Adrenal gland (tissue), 12 donors: ENCODE results near the gene U2SURP. TPM values are rescaled to one million over a fixed set of nuclear protein-coding genes. Genes with fewer than 3 reads are reported as not detected.

Experiments used
- DNase-seq, 7 donors: peaks; one replicate each; pipeline ENCODE4 v3.0.0-alpha.2; 2019 to 2020
- H3K27ac ChIP-seq, 5 donors: fragments of 200-600 bp; sonication (generic) in 4 of 5; 1 replicate in 3 of 5; 2 replicates in 2 of 5; pipeline versions ENCODE4 v1.5.1 to v1.8.0; 2016 to 2020; ENCODE audit warnings: mild to moderate bottlenecking in 1 of 5
- H3K27me3 ChIP-seq: fragments of 200-600 bp; 2 replicates; pipeline ENCODE4 v1.8.0; 2021
- H3K36me3 ChIP-seq, 2 donors: fragments of 200-600 bp; replicated peaks in 1 of 2; 1 replicate in 1 of 2; 2 replicates in 1 of 2; pipeline versions ENCODE4 v1.5.1 to v1.8.0; 2018 to 2022
- H3K4me1 ChIP-seq, 2 donors: fragments of 200-600 bp; replicated peaks in 1 of 2; 1 replicate in 1 of 2; 2 replicates in 1 of 2; pipeline versions ENCODE4 v1.5.1 to v1.8.0; 2018 to 2021
- H3K4me3 ChIP-seq, 4 donors: fragments of 200-600 bp; sonication (generic) in 3 of 4; one replicate each; pipeline ENCODE4 v1.5.1; 2016 to 2018
- H3K9me3 ChIP-seq, 3 donors: fragments of 200-600 bp; sonication (generic) in 1 of 3; replicated peaks in 1 of 3; 1 replicate in 2 of 3; 2 replicates in 1 of 3; pipeline versions ENCODE4 v1.5.1 to v1.8.0; 2016 to 2021
- CTCF ChIP-seq, 6 experiments: fragments of 450-650 bp in 4 of 6; fragments of 200-600 bp in 2 of 6; sonication (generic) in 1 of 6; IDR thresholded peaks; 1 replicate in 5 of 6; 2 replicates in 1 of 6; pipeline versions ENCODE4 v1.5.1 to v1.8.0; 2016 to 2021; ENCODE audit warnings: antibody characterized with exemption in 6 of 6, mild to moderate bottlenecking in 2 of 6, moderate library complexity in 1 of 6
- POLR2A ChIP-seq, 2 donors: fragments of 450-650 bp; IDR thresholded peaks; one replicate each; pipeline ENCODE4 v1.6.1; 2017; ENCODE audit warnings: antibody characterized with exemption in 2 of 2, mild to moderate bottlenecking in 2 of 2, moderate library complexity in 1 of 2
- WGBS, 4 donors: extraction: QIAGEN DNeasy Blood & Tissue Kit in 2 of 4; methylation state at CpG; one replicate each; pipeline versions ENCODE4 v1.1.5 to v1.1.7; 2013 to 2017; 5-methylcytosine and 5-hydroxymethylcytosine counted together
- intact Hi-C, 2 donors: fragments of 100-400 bp; cut with DNase I; formaldehyde crosslinking; loops; one replicate each; pipeline versions ENCODE4 v1.14.1 to v1.15.0; 2022 to 2023
- polyA plus RNA-seq, 3 donors: library from polyadenylated mRNA; stranded (reverse); fragments of 200-250 nt in 2 of 3; fragments of 350-450 nt in 1 of 3; fragmentation: Illumina TruSeq in 1 of 3; extraction: RNeasy Lipid Tissue Mini Kit (QIAGEN cat#74804) in 1 of 3; gene quantifications; one replicate each; pipeline ENCODE4 v1.2.3, GENCODE V29; 2013 to 2014
- total RNA-seq, 9 donors: library from RNA; depleted of rRNA in 4 of 9; stranded (reverse); fragments of >200 nt in 4 of 9; fragments of 120-200 nt in 1 of 9; fragmentation: NEBNext Ultra II Directional in 1 of 9; extraction: Animal tissue kit (Norgen Biotek cat#: 25700) in 1 of 9; gene quantifications; one replicate each; pipeline versions ENCODE4 v1.1.0 to v1.2.4, GENCODE V29; 2013 to 2023
- donor health status: healthy with polysubstance abuse.
- donor health status: Bipolar disorder and iron deficiency.
- donor health status: DM: yes; HTN: yes; CAD: no.
- donor health status: DM: no; HTN: no; CAD: no.
- donor health status: DM: no; HTN: no; CAD: no.
- donor health status: DM: yes; HTN: yes; CAD: no.

U2SURP gene
- total and polyA plus RNA-seq, 12 donors: 18.6 to 113 (median 56.4) TPM

- TF ChIP-seq CTCF (IDR thresholded peaks at IDR 0.05): no peak
- no peaks in the 10 kb centered on the region for H3K4me1 ChIP-seq
- no peaks in the 10 kb centered on the region for H3K36me3 ChIP-seq
Measured at GRCh38 chr3:142990721-142991120, 10.6 kb upstream of the U2SURP start.

GRCh38 chr3:142992323-142992722 lies 9.0 kb upstream of the U2SURP start:
- H3K36me3 ChIP-seq: no peaks in the 10 kb centered on the region
- no peak for TF ChIP-seq CTCF (IDR thresholded peaks at IDR 0.05)
- TF ChIP-seq POLR2A (IDR thresholded peaks at IDR 0.05): no peak
- DNase-seq: no peak
- no peak overlapping the region for H3K27ac ChIP-seq
- no peaks in the 10 kb centered on the region for H3K4me1 ChIP-seq
- H3K27me3 ChIP-seq: no peaks in the 10 kb centered on the region
- intact Hi-C loops: loop anchor here (5.0 to 10.0 kb wide), 5 partner anchors 58 to 408 kb away; no protein-coding TSS in a partner anchor
- H3K9me3 ChIP-seq: no peaks in the 10 kb centered on the region
- no peak overlapping the region for H3K4me3 ChIP-seq
- 78 to 84% (median 80%) methylated on average over 7 of the region's 7 CpGs for WGBS, 4 donors

More at GRCh38 chr3:142990721-142991120, 10.6 kb upstream of the U2SURP start:
- WGBS, 4 donors: 67 to 75% (median 71%) methylated on average over 5 of the region's 5 CpGs
- Histone ChIP-seq H3K27ac (no peak overlapping the region), H3K27me3 (no peaks in the 10 kb centered on the region), H3K9me3 (no peaks in the 10 kb centered on the region), H3K4me3 (no peak overlapping the region)
- DNase-seq: no peak
- intact Hi-C loops: loop anchor here (5.0 to 10.0 kb wide), 5 partner anchors 56 to 406 kb away; no protein-coding TSS in a partner anchor

GRCh38 chr3:142993958-142994442 lies 7.4 kb upstream of the U2SURP start:
- Histone ChIP-seq H3K4me3 (no peak overlapping the region), H3K27ac (no peak overlapping the region), H3K27me3 (no peaks in the 10 kb centered on the region), H3K9me3 (no peaks in the 10 kb centered on the region), H3K4me1 (no peaks in the 10 kb centered on the region), H3K36me3 (no peaks in the 10 kb centered on the region)
- peak; percentile 54 to 83 (median 69) for DNase-seq
- TF ChIP-seq POLR2A (IDR thresholded peaks at IDR 0.05) (no peak), CTCF (IDR thresholded peaks at IDR 0.05) (peak; percentile 52 to 77 (median 68))
- intact Hi-C loops: loop anchor here (5.0 to 10.0 kb wide), 5 partner anchors 59 to 409 kb away; no protein-coding TSS in a partner anchor
- WGBS, 4 donors: 14 to 21% (median 15%) methylated on average over 4 of the region's 4 CpGs

GRCh38 chr3:142997330-142997729 lies 4.0 kb upstream of the U2SURP start:
- Histone ChIP-seq H3K27me3 (no peaks in the 10 kb centered on the region), H3K9me3 (no peaks in the 10 kb centered on the region), H3K4me1 (peaks cover 5 to 12% of the 10 kb centered on the region in 2 donors), H3K36me3 (no peaks in the 10 kb centered on the region), H3K27ac (no peak overlapping the region), H3K4me3 (no peak overlapping the region)
- WGBS, 4 donors: 37 to 44% (median 38%) methylated on average over 2 of the region's 2 CpGs
- TF ChIP-seq CTCF (IDR thresholded peaks at IDR 0.05) (no peak), POLR2A (IDR thresholded peaks at IDR 0.05) (no peak)
- DNase-seq: peak in 2 of 7 donors; percentile 21 to 57
- intact Hi-C loops: loop anchor here in 1 of 2 donors (10.0 kb wide), 2 partner anchors 63 to 413 kb away; no protein-coding TSS in a partner anchor
